ENCODE measurements around the gene CASP8AP2. TPM values are rescaled to one million over a fixed set of nuclear protein-coding genes. Genes with fewer than 3 reads are reported as not detected.

The CASP8AP2 gene
- total and polyA plus RNA-seq, 2 of the 13 experiments (the other 11 are each of a cell fraction or from before 2014, with no cell fraction given), result 5.7 to 13.5 TPM

DNA sequence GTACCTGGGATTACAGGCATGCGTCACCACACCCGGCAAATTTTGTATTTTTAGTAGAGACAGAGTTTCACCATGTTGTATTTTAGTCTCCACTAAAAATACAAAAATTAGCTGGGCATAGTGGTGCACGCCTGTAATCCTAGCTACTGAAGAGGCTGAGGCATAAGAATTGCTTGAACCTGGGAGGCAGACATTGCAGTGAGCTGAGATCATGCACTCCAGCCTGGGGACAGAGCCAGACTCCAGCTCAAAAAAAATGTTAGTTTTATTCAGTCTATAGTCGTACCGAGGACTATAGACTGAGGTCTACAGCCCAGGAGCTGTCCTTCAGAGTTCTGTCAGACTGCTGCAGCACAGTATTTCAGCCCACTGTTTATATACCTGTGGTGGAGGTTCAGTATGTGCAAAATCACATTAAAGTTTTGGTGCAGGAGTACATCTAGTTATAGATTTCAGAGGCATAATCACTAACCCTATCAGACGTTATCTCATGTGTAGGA lies 3.6 kb upstream of the CASP8AP2 start:
- no peaks in the 10 kb centered on the region for H4K20me1 ChIP-seq (ENCODE audit: insufficient read depth, low read length)
- WGBS (ENCODE audit: low lambda C conversion rate), result 98% methylated on average over 6 of the region's 6 CpGs
- in situ Hi-C loops (cut with HindIII; ENCODE audit: extremely low pct_ligation_motif_present, low pct_unique_long_range_greater_than_20kb) (no loop called here), intact Hi-C loops (cut with micrococcal nuclease; ENCODE audit: unreplicated experiment) (no loop called here)
- ATAC-seq (no peak), FAIRE-seq (no peak), DNase-seq (ENCODE audit: low spot score) (no peak)
- CTCF ChIA-PET (ENCODE audit: low intra/inter-chr PET ratio, low total read pairs), result no interaction called here
- no peaks in the 10 kb centered on the region for H3K36me3 ChIP-seq (replicated peaks in 1 of 2; ENCODE audit: control insufficient read depth in 1 of 2, insufficient read depth in 2 of 2, low read length in 2 of 2)
- POLR2A ChIA-PET, result no interaction called here
- H3K4me2 ChIP-seq (ENCODE audit: low read depth, low read length), result no peak overlapping the region
- H3K27ac ChIP-seq (ENCODE audit: extremely low read length, insufficient read depth, low read length), result no peak overlapping the region
- H3K27me3 ChIP-seq (ENCODE audit: control insufficient read depth in 1 of 2, insufficient read depth in 2 of 2, low read length in 2 of 2), result no peaks in the 10 kb centered on the region
- TF ChIP-seq ZNF10 (CRISPR knock-in tag; IDR thresholded peaks at IDR 0.05; ENCODE audit: borderline replicate concordance, low read depth) (no peak), EP300 (IDR thresholded peaks at IDR 0.05; ENCODE audit: low read depth in 2 of 2, low read length in 2 of 2) (no peak), EP300 (CRISPR knock-in tag; IDR thresholded peaks at IDR 0.05; ENCODE audit: borderline replicate concordance) (no peak), ARHGAP35 (CRISPR knock-in tag; IDR thresholded peaks at IDR 0.05; ENCODE audit: borderline replicate concordance) (no peak), ZNF446 (CRISPR knock-in tag; IDR thresholded peaks at IDR 0.05) (no peak), ZNF20 (CRISPR knock-in tag; IDR thresholded peaks at IDR 0.05) (no peak), ZNF605 (CRISPR knock-in tag; IDR thresholded peaks at IDR 0.05) (no peak), KLF12 (CRISPR knock-in tag; IDR thresholded peaks at IDR 0.05; ENCODE audit: borderline replicate concordance) (no peak), HCFC1 (IDR thresholded peaks at IDR 0.05; ENCODE audit: low read depth, low read length) (no peak), ATAD3A (CRISPR knock-in tag; IDR thresholded peaks at IDR 0.05) (no peak), SNAI1 (CRISPR knock-in tag; IDR thresholded peaks at IDR 0.05; ENCODE audit: borderline replicate concordance) (no peak), ZNF670 (CRISPR knock-in tag; IDR thresholded peaks at IDR 0.05; ENCODE audit: borderline replicate concordance) (no peak)
- TF ChIP-seq, protein P1, sequence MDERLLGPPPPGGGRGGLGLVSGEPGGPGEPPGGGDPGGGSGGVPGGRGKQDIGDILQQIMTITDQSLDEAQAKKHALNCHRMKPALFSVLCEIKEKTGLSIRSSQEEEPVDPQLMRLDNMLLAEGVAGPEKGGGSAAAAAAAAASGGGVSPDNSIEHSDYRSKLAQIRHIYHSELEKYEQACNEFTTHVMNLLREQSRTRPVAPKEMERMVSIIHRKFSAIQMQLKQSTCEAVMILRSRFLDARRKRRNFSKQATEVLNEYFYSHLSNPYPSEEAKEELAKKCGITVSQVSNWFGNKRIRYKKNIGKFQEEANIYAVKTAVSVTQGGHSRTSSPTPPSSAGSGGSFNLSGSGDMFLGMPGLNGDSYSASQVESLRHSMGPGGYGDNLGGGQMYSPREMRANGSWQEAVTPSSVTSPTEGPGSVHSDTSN (CRISPR knock-in tag; IDR thresholded peaks at IDR 0.05), result no peak
- TF ChIP-seq, protein P2, sequence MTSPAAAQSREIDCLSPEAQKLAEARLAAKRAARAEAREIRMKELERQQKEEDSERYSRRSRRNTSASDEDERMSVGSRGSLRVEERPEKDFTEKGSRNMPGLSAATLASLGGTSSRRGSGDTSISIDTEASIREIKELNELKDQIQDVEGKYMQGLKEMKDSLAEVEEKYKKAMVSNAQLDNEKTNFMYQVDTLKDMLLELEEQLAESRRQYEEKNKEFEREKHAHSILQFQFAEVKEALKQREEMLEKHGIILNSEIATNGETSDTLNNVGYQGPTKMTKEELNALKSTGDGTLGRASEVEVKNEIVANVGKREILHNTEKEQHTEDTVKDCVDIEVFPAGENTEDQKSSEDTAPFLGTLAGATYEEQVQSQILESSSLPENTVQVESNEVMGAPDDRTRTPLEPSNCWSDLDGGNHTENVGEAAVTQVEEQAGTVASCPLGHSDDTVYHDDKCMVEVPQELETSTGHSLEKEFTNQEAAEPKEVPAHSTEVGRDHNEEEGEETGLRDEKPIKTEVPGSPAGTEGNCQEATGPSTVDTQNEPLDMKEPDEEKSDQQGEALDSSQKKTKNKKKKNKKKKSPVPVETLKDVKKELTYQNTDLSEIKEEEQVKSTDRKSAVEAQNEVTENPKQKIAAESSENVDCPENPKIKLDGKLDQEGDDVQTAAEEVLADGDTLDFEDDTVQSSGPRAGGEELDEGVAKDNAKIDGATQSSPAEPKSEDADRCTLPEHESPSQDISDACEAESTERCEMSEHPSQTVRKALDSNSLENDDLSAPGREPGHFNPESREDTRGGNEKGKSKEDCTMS (CRISPR knock-in tag; conservative IDR thresholded peaks at IDR 0.05), result no peak
- TF ChIP-seq, protein P3, sequence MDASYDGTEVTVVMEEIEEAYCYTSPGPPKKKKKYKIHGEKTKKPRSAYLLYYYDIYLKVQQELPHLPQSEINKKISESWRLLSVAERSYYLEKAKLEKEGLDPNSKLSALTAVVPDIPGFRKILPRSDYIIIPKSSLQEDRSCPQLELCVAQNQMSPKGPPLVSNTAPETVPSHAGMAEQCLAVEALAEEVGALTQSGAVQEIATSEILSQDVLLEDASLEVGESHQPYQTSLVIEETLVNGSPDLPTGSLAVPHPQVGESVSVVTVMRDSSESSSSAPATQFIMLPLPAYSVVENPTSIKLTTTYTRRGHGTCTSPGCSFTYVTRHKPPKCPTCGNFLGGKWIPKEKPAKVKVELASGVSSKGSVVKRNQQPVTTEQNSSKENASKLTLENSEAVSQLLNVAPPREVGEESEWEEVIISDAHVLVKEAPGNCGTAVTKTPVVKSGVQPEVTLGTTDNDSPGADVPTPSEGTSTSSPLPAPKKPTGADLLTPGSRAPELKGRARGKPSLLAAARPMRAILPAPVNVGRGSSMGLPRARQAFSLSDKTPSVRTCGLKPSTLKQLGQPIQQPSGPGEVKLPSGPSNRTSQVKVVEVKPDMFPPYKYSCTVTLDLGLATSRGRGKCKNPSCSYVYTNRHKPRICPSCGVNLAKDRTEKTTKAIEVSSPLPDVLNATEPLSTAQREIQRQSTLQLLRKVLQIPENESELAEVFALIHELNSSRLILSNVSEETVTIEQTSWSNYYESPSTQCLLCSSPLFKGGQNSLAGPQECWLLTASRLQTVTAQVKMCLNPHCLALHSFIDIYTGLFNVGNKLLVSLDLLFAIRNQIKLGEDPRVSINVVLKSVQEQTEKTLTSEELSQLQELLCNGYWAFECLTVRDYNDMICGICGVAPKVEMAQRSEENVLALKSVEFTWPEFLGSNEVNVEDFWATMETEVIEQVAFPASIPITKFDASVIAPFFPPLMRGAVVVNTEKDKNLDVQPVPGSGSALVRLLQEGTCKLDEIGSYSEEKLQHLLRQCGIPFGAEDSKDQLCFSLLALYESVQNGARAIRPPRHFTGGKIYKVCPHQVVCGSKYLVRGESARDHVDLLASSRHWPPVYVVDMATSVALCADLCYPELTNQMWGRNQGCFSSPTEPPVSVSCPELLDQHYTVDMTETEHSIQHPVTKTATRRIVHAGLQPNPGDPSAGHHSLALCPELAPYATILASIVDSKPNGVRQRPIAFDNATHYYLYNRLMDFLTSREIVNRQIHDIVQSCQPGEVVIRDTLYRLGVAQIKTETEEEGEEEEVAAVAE (CRISPR knock-in tag; IDR thresholded peaks at IDR 0.05; ENCODE audit: borderline replicate concordance), result no peak
- TF ChIP-seq, protein P4, sequence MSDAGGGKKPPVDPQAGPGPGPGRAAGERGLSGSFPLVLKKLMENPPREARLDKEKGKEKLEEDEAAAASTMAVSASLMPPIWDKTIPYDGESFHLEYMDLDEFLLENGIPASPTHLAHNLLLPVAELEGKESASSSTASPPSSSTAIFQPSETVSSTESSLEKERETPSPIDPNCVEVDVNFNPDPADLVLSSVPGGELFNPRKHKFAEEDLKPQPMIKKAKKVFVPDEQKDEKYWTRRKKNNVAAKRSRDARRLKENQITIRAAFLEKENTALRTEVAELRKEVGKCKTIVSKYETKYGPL (CRISPR knock-in tag; IDR thresholded peaks at IDR 0.05), result no peak
- H3K4me1 ChIP-seq (ENCODE audit: insufficient read depth, low read length), result peaks cover 7% of the 10 kb centered on the region
- no peak overlapping the region for H2AFZ ChIP-seq (ENCODE audit: low read length)
- no peak overlapping the region for H3K4me3 ChIP-seq (replicated peaks in 1 of 3; ENCODE audit: insufficient read depth in 1 of 3, low read depth in 2 of 3, low read length in 3 of 3)
- no TSS peak for BruUV-seq (replicated peaks)
- no peaks in the 10 kb centered on the region for H3K9me3 ChIP-seq (ENCODE audit: low read length)
- peaks cover 12% of the 10 kb centered on the region for H3K79me2 ChIP-seq (ENCODE audit: insufficient read depth, low read length)
- no peak overlapping the region for H3K9ac ChIP-seq (ENCODE audit: insufficient read depth, low read depth, low read length)

Measured in HepG2 (cell line).